Measurements from ENCODE around the gene NANP.
"Not testable (repeated sequence)": the region's sequence is repeated elsewhere in the genome, so short reads cannot be mapped to it uniquely, and the experiment has no call there.

NANP gene

DNA sequence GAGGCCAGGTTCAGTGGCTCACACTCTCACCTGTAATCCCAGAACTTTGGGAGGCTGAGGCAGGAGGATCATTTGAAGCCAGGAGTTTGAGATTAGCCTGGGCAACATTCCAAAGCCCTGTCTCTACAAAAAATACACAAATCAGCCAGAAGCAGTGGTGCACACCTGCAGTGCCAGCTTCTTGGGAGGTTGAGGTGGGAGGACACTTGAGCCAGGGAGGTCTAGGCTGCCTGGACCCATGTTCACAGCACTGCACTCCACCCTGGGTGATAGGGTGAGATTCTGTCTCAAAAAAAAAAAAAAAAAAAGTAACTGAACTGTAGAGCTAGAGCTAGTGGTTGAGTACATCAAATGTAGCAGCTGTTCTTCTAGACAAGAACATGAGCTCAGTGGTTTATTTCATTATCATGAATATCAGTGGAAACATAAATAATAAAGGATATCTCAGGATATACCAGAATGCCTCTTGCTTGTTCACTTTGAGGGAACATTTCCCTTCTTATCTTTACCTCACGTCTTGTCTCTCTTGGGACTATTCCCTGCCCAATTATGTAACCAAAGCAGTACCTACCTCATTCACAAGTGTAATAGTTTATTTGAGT is 17.6 kb downstream of the NANP start:
- no peak for DNase-seq (ENCODE audit: low spot score)

DNA sequence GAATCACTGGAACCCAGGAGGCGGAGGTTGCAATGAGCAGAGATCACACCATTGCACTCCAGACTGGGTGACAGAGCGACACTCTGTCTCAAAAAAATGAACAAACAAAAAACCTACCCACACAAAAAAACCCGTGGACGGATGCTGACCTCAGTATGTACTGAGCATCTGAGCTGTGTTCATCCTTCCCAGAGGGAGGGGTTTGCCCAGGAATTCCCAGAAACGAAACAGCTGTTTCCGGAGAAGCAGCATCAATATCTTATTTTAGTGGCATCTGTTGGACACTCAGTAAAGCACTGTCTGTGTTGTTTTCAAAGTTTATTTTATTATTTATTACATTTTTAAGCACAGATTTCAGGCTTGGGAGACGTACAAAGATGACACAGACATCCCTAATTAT is 18.7 kb downstream of the NANP start:
- no peak for DNase-seq (ENCODE audit: low spot score)

DNA sequence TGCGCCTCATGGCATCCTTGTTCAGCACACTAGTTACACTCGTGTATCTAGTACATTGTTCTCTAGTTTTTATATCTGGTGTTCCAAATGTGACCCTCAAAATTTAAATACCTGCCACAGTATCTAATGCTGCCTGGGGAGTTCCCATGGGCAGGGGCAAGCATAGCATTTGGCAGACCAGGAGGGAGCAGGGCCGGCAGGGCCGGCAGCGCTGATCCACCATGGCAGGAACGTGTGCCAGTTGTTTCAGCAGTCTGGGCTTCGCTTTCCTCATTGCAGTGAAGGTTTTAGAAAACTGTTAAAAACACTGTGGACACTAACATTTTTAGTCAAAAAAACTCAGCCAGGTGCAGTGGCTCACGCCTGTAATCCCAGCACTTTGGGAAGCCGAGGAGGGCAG is 19.2 kb downstream of the NANP start:
- DNase-seq (ENCODE audit: low spot score): no peak

DNA sequence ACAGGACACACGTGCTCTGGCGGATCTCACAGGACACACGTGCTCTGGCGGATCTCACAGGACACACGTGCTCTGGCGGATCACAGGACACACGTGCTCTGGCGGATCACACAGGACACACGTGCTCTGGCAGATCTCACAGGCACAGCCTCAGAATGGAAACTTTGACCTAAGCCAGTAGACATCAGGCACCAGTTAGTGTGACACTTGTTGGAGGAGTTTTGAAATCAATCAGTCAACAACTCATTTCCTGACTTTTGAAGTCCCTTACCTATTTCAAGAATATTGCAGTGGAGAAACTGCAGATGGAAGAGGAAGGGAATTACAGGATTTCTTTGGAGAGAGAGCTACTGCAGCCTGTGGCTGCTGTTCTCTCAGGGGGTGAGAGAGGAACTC is 20.9 kb downstream of the NANP start:
- not testable (repeated sequence) for DNase-seq (ENCODE audit: low spot score)

GRCh38 chr20:25602191-25602913 is 21.5 kb downstream of the NANP start:
- DNase-seq (ENCODE audit: low spot score): not testable (repeated sequence)

DNA sequence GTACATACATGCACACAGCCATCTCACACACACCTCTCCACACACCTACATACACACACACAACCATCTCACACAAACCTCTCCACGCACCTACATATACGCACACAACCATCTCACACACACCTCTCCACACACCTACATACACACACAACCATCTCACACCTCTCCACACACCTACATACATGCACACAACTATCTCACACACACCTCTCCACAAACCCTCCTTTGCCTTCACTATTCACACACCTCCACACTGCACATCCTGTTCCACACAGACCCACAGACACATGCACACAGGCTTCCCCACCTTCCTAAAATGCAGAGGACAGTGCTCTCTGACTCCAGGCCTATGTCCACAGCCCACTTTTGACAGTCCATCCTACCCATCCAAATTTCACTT is 22.2 kb downstream of the NANP start:
- no peak for DNase-seq (ENCODE audit: low spot score)

GRCh38 chr20:25600632-25601031 is 23.2 kb downstream of the NANP start:
- DNase-seq (ENCODE audit: low spot score): no peak

GRCh38 chr20:25592135-25592852 is 31.5 kb downstream of the NANP start:
- no peak for DNase-seq (ENCODE audit: low spot score)

GRCh38 chr20:25590778-25591177 is 33.0 kb downstream of the NANP start:
- not testable (repeated sequence) for DNase-seq (ENCODE audit: low spot score)

DNA sequence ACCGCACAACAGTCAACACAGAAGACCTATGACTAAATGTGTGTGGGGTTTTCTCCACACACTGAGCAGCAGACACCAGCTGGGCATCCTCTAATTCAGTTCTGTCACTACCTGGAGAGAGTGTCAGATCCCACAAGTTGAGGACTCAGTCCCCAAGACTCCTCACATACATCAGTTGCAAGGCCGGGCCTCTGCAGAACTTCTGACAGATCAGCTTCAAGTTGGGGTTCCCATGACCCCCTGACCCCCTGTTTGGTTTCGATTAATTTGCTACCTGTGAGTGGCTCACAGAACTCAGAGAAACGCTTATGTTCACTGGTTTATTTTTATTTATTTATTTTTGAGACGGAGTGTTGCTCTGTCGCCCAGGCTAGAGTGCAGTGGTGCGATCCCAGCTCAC is 35.3 kb downstream of the NANP start:
- no peak for DNase-seq (ENCODE audit: low spot score)

- DNase-seq (ENCODE audit: low spot score): no peak
Observed at GRCh38 chr20:25587536-25587935, 36.3 kb downstream of the NANP start.

DNA sequence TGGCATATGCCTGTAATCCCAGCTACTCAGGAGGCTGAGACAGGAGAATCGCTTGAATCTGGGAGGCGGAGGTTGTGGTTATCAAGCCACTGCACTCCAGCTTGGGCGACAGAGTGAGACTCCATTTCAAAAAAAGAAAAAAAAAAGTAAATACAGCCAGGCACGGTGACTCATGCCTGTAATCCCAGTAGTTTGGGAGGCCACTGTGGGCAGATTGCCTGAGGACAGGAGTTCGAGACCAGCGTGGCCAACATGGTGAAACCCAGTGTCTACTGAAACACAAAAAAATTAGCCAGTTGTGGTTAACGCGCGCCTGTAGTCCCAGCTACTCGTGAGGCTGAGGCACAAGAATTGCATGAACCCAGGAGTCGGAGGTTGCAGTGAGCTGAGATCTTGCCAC is 36.9 kb downstream of the NANP start:
- no peak for DNase-seq (ENCODE audit: low spot score)

DNA sequence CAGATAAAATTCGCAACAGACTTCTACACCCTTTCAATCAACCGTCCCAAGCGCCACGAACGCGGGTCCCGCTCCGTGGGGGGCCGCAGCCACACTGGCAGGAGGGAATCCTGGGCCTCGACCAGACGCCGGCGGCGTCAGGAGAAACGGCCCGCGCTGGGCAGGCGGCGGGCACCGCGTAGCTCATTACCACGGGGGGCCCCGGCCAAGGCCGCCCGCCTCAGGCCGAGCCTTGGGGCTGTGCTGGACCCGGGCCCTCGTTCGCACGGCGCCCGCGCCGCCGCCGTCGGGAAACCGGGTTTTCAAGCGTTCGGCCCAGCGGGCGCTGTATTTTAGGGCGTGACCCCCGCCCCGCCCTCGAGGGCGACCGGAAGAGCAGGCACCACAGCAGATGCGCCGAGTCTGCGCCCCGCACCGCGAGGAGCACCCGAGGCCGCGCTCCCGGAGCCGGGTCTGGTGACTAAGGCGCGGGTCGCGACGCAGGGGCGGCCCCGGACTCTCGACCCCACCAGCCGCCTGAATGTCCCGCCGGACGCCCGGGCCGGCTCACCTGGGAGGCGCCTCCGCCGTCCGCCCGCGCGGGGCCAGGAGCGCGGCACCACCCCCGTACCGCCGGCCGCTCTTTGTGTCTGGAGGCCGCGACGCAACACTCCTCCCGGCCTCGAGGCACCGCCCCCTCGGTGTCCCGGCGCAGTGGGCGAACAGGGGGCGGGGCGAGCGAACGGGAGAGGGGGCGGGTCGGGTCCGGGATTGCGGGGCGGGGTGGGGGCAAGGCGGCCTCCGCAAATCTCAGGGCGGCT is 38.7 kb downstream of the NANP start, which contains the start of gene NINL:
Gene NINL (minus strand): TSS at position 627 of the 800 bp plus-strand sequence. CDS start 58,944 bp downstream, outside the sequence.
- peak; percentile 62 for DNase-seq (ENCODE audit: low spot score)

GRCh38 chr20:25583607-25584006 is 40.2 kb downstream of the NANP start:
- not testable (repeated sequence) for DNase-seq (ENCODE audit: low spot score)

GRCh38 chr20:25580711-25581110 is 43.1 kb downstream of the NANP start:
- no peak for DNase-seq (ENCODE audit: low spot score)

DNA sequence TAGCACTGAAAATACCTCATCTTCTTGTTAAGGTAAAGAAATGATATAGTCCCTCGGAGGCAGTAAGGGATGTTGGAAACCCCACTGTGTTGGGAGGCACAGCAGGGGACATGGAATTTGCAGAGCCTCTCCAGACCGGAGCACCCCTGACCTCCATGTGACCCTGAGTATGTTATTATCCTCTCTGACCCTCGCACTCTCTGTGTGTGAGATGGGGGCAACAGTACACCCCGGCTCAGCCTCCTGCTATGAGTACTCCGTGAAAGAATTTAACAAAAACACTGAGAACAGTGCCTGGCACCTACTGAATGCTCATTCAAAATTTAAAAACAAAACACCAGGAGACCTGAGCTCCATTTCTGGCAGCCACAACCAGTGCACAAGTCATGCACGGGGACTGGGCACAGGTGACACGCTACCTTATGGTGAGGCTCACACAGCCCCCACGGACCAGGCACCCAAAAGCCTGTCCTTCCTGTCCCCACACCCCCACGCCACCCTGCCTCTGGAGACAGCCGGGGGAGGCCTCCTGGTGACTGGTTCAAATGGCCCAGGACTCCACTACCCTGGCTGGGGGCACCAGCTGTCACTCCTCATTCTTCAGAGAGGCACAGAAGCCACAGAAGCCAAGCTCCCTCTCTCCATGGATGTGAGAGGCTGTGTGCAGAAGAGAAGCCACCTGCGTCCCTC is 44.6 kb downstream of the NANP start:
- no peak for DNase-seq (ENCODE audit: low spot score)

- no peak for DNase-seq (ENCODE audit: low spot score)
Observed at GRCh38 chr20:25576783-25577530, 46.9 kb downstream of the NANP start.

- DNase-seq (ENCODE audit: low spot score): no peak
Observed at GRCh38 chr20:25574411-25574810, 49.4 kb downstream of the NANP start.

GRCh38 chr20:25573288-25574251 is 50.2 kb downstream of the NANP start:
- no peak for DNase-seq (ENCODE audit: low spot score)

DNA sequence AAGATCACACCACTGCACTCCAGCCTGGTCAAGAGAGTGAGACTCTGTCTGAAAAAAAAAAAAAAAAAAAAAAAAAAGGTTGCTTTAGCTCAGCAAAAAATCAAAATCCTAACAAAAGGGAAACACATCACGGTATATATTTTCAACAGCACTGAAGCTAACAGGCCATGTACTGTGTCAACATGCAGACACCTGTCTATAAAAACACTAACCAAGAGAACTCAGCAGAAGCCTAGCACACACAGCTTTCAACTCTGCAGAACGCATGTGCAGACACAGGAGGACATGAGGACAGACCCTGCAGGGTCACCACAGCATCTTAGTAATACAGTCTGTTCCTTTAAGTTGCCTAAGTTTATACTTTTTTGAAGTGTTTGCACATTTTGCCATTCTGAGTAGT is 52.0 kb downstream of the NANP start:
- DNase-seq (ENCODE audit: low spot score): no peak

Data from RKO (cell line).